Stimulated activated CD8-positive, alpha-beta memory T cell treated with anti-CD3 and anti-CD28 coated beads, Interleukin-15, amount 100 ng/mL, for 4 hours (primary cell): ENCODE measurements around the gene FAM3C.
A peak's percentile ranks its signal among the peaks of the same experiment; 100 is the strongest.

Experiments used
- DNase-seq, 2 donors: peaks; one replicate each; pipeline ENCODE4 v3.0.0-alpha.2; 2020; ENCODE audit warnings: low read depth in 2 of 2

Gene FAM3C

DNA sequence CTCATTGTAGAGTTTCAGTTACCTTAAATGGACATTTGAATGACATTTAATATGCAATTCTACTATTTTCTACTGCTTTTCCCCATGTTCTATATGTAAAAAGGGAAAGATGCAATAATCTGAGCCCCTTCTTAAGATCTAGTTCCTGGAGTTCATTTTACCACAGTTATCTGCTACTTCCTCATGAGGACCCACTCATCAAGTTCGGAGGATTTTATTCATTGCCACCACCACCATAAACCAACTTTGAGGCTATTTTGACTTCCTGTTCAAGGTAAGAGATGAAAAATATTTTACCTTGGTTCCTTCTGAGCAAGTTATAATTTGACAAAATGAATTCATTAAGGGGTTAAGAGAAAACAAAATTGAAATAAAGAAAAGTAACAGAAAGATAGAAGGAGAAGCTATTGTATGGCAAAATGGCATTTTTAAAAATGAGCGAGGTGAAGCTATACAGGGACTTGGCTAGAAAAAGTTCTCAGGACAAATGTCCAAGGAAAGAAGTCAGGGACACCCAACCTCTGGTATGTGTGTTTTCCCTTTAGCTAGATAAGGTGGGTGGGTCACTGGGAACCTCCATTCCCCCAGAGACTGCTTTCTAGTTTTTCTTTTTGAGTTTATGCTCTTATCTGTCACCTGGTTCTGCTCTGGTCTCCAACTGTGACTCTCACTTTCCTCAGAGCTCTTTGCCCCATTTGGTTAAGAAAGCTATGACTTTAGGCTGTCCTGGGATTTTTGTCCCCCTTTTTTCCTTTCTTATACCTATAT, 14.9 kb upstream of the FAM3C start:
- DNase-seq: no peak

DNA sequence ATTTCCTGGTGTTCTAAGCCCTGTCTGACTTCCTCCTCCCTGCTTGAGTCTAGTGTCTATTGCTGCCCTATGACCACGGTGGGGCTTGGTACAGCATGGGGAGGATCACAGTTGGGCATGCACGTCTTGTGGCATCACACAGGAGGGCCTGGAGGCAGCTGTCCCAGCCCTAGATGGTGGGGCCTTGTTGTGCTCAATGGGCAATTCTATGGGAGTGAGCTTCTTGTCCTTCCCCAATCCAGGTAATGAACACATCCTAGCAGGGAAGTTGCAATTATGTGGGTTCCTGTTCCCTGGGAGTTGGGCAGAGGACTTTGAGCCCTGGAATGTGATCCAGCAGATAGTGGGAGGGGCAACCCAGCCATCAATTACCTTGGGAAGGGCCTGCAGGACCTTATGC, 10.8 kb upstream of the FAM3C start:
- DNase-seq: no peak

DNA sequence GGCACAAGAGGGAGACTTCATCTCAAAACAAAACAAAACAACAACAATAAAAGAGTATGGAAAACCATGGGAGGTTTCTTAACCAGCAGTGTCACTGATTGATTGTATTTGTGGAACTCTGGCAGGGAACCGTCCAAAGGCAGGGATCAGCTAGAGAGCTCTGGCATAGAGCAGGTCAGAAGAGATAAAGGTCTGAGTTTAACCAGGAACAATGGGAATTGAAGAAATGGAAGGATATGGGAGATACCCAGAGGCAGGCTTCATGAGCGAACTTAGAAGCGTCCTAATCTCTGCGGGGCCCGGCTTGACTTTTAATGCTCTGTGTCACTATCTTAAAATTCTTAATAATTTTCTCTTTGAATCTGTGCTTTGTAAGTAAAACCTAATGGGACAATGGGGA, 10.4 kb upstream of the FAM3C start:
- DNase-seq: no peak

DNA sequence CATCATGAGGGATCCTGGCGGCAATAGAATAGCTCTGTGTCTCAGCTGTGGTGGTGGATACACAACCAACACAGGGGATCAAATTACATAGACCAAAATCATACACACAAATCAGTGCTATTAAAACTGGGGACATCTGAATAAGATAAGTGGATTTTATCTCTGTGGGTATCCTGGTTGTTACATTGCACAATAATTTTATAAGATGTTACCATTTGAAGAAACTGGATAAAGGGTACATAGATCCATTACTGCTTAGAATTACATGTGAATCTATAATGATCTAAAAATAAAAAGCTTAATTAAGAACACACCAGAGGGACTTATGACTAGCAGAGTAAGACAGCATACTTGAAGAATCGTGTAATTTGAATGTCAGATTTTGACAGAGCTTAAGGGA, 8.2 kb upstream of the FAM3C start:
- DNase-seq: no peak

DNA sequence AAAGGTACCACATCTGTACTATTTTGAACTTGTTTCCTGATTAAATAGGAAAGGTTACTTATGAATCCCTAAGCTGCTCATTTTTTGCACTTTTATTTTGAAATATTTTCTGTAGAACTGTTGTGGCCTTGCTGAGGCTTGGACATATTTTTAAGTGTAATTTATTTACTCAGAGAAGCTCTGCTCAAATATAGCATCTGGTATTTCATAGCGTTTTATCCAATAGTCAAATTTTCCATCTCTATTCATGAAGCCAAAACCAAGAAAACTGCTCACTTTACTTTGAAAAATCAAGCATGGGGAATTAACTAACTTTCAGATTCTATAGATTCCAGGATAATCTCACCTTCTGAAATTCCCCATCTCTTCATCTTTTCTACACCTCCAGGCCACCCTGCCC, 6.6 kb upstream of the FAM3C start:
- no peak for DNase-seq

DNA sequence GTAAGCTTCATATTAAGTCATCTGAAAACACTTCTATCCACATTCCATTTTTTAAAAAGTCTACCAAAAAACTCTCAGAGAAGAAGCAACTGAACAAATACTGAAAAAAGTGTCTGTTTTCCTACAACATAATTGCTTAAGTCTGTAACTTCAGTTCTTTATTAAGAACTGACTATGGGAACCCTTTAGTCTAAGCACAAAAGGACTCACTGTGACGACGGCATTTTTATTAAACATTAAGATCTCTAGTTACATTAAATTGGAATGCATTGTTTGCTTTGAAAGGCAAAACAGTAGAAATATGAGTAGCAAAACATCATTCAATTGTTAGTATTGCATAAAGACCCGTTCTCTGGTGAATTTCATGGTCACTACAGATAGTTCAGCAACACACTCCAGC, 5.8 kb upstream of the FAM3C start:
- no peak for DNase-seq

DNA sequence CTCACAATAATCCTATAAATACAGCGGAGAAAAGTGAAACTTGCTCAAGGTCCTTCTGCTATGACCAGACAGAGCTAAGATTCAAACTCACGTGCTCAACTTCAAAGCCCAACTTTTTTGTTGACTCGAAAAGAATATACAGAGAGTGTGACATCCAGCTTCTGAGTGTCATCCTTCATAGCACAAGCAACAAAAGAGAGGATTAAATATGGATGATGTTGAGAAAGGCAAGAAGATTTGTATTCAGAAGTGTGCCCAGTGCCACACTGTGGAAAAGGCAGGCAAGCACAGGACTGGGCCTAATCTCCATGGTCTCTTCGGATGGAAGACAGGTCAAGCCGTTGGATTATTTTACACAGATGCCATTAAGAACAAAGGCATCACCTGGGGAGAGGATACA, 2.1 kb upstream of the FAM3C start:
- DNase-seq: no peak

DNA sequence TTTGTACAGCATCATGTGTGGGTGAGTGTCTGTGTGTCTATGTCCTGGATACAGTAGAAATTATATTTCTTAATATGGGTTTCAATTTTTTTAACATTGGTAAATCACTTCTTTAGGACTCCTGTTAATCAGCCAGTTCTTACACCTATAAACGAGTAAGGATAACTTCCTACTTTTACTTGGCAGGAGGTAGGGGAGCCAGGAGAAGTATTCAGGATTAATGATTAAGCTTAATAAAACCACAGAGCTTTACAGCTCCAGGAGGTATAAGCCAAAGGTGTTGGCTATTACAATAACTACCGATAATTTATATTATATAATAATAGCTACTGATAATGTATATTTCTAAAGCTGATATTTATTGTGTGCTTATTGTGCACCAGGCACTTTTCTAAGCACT, 1.7 kb upstream of the FAM3C start:
- no peak for DNase-seq

DNA sequence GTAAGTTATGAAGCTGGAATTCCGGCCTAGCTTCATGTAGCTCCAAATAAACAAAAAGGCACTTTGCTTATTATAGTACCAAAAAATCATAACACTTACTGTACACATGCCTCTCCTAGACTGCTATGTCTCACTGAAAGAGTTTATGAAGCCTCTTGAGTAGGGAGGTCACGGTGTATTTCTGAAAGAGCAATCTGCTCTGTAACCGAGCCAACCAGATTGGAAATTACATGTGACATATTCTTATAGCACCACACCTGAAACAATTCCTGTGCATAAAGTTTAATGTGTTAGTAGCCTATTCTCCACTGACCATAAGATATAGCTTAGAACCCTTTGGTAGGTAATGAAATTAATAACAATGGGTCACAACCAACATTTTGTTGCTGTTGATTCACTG, 1.3 kb upstream of the FAM3C start:
- no peak for DNase-seq

DNA sequence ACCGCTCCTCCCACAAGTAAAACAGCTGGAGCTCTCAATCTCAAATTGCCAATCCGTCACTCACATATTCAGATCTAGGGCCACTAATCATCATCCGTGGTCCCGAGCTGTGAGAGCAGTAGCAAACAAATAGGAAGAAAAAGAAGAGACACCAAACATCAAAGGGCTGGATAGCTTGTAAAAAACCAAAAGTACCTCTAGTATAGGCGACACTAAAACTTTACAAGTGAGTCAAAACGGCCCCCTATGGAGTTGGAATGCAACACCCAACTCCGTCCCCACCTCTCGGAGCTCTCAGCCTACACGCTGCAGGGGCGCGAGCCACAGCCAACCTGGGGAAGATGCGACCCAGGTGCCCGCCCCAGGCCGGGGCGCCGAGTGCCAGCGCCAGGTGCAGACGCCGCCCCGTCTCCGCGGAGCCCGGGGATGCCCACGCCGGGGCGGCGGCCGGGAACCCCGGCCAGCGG, 581 bp downstream of the FAM3C start:
- peak; percentile 12 to 31 for DNase-seq

DNA sequence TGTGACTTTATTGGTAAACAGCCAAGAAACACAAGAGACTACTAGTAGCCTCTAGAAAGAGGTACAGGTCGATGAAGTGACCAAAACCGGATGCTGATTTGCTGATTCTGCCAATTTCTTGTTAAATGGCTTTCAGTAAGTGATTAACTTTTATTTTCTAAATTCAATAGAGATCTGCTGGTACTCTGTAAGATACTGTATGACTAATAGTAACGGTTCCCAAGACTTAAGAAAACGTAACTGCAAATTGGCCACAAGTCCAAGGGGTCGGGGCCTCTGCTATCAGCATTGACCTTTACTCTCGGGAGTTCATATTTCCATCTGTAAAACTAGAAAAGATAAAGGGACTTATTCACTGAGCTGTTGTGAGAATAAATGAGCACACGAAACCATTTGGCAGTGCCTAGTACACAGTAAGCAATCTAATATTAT, 1.4 kb downstream of the FAM3C start:
- DNase-seq: no peak

DNA sequence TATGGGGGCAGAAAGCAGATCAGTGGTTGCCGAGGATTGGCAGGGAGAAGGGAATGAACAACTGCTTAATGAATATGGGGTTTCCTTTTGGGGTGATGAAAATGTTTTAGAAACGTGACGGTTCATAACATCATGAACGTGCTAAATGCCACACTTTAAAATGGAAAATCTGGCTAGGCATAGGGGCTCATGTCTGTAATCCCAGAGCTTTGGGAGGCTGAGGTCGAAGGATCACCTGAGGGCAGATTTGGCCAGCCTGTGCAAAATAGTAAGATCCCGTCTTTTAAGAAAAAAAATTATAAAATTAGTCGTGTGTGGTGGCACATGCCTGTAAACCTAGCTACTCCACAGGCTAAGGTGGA, 3.1 kb downstream of the FAM3C start:
- no peak for DNase-seq

DNA sequence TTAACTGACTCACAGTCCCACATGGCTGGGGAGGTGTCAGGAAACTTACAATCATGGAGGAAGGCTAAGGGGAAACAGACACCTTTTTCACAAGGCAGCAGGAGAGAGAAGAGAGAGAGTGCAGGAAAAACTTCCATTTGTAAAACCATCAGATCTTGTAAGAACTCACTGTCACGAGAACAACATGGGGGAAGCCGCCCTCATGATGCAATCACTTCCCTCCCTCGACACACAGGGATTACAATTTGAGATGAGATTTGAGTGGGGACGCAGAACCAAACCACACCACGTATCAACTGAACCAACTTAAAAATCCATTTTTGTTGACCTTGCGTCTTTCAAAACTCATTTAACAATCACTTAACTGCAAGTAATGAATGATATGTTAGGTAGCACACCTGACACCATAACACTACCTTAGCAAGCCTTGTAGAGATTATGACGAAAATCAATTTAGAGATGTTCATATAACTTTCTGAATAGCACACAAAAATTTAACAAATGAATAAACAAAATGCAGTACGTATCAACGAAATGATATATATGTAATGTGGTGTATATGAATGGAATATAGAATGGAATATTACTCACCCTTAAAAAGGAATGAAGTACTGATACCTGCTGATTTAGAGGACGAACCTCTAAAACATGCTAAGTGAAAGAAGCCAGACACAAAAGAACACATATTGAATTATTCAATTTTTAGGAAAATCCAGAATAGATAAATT, 3.7 kb downstream of the FAM3C start:
- no peak for DNase-seq

DNA sequence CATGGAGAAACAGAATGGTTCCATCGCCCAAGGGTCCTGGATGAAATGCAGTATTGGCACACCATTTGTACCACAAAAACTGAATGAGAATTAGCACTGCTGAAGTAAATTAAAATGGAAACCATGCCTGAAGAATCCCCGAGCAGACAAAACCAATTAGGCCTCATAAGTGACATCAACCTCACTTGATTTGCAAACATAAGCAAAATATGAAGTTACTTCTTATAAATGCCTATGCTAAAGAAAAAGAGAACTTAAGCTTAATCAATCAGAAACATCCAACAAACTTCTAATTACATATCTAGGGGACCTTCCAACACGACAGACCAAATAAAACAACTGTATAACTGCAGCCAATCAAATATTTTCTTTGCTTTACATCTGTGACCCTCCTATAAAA, 4.4 kb downstream of the FAM3C start:
- no peak for DNase-seq

DNA sequence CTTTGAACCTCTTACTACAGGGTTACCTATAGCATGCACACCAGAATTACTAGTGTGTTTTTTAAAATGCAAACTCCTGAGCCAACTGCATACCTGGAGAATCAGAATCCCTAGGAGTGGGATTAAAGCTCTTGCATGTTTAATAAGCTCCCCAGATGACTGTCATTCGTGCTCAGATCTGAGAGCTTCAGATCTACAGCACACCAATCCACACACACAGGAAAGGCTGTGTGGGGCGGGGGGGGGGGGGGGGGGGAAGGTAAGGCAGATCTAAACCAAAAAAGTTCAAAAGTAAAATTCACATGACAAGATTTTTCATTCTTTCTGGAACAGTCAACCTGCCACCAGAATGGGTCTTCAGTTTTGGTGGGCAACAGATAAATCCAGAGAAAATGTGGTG, 5.5 kb downstream of the FAM3C start:
- DNase-seq: no peak

DNA sequence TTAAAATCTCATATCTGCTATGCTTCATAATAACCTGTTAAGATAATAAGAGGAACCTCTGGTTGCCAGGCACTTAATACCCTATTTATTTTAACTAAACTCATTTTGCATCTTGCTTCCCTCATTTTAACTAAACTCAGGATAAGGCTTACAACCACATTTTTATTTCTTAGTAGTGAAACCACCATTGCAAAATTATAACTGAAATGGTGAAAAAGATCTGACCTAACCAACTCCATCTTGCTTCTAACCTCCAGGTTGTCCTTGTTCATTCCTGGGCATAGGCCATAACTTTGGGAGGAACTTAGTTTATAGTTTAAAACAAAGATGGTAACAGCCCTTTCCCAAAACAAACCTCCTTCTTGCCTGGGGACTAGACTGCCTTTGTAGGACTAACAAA, 6.0 kb downstream of the FAM3C start:
- DNase-seq: no peak

DNA sequence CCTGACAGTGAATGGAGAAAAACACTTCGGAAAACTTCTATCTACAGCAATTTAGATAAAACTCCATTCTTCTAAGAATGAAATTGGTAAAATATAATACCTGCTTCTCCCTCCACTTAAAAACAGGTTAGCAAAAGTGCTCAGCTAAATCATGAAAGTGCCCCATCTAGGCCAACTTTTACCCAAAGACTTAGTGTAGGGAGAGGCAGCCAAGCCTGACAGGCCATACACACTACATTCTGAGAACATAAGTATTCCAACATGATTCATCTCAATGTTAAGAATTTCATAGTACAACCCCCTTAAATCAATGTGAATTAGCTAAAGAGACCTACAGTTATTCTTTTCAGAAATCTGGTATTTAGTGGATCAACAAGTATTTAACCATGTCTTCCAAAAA, 7.2 kb downstream of the FAM3C start:
- DNase-seq: no peak

DNA sequence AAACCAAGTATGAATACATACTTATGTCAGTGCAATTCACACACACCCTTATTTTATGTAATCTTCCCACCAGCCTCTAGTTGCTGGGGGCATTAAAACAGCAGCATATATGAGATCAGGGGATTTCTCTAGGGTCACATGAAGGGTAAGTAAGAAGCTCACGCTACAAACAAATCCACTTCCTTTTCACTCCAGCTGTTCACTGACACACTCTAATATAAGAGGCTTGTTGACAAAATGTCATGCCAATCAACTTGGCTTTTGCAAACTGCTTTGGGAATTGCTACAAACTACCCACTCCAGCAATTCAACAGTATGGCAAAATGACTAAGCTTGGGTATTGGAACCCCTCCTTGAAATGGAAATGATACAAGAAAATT, 10.3 kb downstream of the FAM3C start:
- no peak for DNase-seq

DNA sequence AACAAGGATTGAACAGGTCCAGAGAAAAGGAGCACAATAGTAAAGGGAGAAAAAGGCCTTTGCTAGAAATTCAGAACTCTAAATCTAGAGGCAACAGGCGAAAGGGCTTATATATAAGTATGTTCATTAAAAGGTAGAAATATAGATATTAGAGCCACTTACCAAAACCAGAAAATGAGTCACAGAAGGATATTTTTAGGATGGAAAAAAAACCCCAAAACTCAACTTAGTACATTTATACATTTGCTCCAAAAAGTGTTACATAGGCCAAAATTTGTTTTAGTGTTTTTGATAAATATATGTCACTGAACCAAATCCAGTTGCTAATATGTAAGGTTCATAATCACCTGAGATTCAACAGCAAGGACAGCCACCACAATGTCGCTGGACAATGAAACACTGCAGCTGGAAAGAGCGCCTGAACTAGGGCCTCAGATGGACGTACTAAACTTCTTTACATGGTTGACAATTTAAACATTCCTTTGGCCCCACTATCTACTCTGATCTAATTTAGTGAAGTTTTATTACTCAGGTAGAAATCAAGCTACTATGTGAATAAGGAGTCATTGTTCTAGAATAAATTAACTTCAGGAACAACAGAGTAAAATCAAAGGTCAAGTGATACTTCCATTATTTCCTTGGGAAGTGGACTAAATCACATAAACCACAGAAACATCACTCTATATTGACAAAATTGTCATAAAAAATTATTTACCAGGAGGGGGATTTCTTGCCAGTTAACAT, 10.9 kb downstream of the FAM3C start:
- DNase-seq: no peak

DNA sequence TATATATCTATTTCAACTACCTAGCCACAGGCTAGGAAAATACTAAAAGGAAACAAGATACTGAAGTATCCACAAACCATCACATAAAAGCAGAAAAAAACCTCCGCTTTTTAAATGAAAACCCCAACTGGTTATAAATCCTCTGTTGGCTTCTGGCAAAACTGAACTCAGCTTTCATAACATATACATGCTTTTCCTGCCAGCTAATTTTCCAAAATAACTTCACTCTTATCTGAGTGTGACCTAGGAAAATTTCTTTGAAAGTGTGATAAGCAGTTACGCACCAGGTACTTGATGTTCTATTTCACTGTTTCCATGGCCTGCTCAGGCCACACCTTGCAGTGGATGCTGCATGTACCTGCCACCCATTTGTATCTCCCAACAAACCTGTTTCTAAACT, 11.8 kb downstream of the FAM3C start:
- no peak for DNase-seq

DNA sequence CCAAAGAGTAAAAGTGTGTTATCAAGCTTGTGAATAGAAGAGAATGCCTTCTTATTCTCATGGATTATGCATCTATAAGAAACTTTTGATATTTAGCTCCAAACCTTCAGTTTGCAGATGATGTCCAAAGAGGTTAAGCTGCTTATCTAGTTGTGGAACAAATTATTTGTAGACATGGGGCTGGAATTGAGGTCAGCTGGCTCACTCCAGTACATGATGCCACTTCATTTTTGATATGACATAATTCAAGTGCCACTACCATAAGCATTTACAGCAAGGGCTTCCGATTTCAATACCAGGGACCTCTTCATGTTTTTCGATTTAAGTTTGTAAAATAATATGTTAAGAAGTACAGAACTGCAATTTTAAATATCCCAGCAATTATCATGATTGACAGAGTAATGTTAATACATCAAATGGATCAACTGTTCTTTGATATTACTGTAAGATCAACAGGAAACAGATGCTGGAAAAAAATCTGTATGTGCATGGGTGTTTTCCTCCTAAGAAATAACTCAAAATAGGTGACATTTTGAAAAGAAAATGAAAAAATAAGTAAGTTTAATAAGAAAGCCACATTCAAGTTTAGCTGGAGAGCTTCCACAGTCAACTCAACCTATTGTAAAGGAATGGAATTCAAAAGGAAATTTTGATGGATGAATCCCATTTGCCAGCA, 12.7 kb downstream of the FAM3C start:
- DNase-seq: no peak

DNA sequence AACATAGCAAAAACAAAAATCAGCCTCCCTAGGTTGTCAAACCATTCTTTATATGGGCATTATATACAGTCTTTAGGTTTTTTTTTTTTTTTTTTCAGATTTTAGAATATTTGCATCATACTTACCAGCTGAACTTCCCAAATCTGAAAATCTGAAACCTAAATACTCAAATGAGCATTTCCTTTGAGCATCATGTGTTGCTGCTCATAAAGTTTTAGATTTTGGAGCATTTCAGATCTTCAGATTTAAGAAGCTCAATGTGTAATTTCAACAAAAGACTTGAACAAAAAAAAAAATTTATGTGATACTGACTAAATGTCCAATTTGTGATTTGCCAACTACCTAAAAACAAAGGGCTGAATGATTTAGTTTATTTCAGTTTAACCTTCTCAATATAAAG, 13.6 kb downstream of the FAM3C start:
- no peak for DNase-seq
